ENCODE measurements around the gene PPFIBP1.

DNA sequence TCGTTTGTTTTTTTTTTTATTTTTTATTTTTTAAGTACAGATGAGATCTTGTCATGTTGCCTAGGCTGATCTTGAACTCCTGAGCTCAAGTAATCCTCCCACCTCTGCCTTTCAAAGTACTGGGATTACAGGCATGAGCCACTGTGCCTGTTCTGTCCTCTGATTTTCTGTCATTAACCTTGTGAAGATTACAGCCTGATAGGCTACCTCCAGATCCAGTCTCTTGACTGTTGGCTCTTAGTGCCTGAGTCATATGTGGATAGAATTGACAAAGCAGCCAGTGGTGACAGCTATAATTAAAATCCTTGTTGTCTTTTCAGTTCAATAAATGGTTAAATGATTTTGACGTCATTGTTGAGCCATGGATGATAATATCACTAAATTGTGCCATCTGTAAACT lies 151.0 kb downstream of the PPFIBP1 start:
- TF ChIP-seq, protein P1, sequence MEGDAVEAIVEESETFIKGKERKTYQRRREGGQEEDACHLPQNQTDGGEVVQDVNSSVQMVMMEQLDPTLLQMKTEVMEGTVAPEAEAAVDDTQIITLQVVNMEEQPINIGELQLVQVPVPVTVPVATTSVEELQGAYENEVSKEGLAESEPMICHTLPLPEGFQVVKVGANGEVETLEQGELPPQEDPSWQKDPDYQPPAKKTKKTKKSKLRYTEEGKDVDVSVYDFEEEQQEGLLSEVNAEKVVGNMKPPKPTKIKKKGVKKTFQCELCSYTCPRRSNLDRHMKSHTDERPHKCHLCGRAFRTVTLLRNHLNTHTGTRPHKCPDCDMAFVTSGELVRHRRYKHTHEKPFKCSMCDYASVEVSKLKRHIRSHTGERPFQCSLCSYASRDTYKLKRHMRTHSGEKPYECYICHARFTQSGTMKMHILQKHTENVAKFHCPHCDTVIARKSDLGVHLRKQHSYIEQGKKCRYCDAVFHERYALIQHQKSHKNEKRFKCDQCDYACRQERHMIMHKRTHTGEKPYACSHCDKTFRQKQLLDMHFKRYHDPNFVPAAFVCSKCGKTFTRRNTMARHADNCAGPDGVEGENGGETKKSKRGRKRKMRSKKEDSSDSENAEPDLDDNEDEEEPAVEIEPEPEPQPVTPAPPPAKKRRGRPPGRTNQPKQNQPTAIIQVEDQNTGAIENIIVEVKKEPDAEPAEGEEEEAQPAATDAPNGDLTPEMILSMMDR (IDR thresholded peaks at IDR 0.05; ENCODE audit: low read depth, low read length), result no peak
- no peak for TF ChIP-seq EZH2phosphoT487 (IDR thresholded peaks at IDR 0.05; ENCODE audit: low read depth)

Measured in OCI-LY3 (cell line).